ENCODE measurements around the gene PDAP1. TPM values are rescaled to one million over a fixed set of nuclear protein-coding genes. Genes with fewer than 3 reads are reported as not detected.

Gene PDAP1
- total and polyA plus RNA-seq, 2 of the 4 experiments (the other 2 are of a cell fraction): 40.3 to 193 TPM

- H3K4ac ChIP-seq (ENCODE audit: low read depth, low read length): no peak overlapping the region
- no peak overlapping the region for H2BK20ac ChIP-seq (ENCODE audit: low read depth, low read length)
- H3K56ac ChIP-seq (ENCODE audit: extremely low read depth, insufficient read depth, low read length): no peak overlapping the region
- 97% methylated on average over 5 of the region's 9 CpGs; no CpG with 5 or more reads in 1 of the 2 experiments for WGBS, 2 experiments (ENCODE audit: extremely low coverage in 2 of 2, insufficient read length in 1 of 2)
- CTCF ChIA-PET: interaction anchor here (0.6 kb wide), 1 partner anchor 24 kb away, joined by 4 read pairs; no protein-coding TSS in a partner anchor
- H3K14ac ChIP-seq (replicated peaks; ENCODE audit: low read depth, low read length): no peak overlapping the region
- no peak overlapping the region for H3K4me2 ChIP-seq (ENCODE audit: low read depth, low read length)
- H4K20me1 ChIP-seq (ENCODE audit: insufficient read depth, low read length): peaks cover 43% of the 10 kb centered on the region
- no peaks in the 10 kb centered on the region for H3K27me3 ChIP-seq (ENCODE audit: control insufficient read depth, insufficient read depth, low read length)
- BruUV-seq (replicated peaks): no TSS peak
- H2AFZ ChIP-seq (replicated peaks; ENCODE audit: low read length, poor library complexity): peak overlapping the region; percentile 21
- no peaks in the 10 kb centered on the region for H3K9me3 ChIP-seq (ENCODE audit: control insufficient read depth, insufficient read depth, low read length)
- no peaks in the 10 kb centered on the region; the same call in 1 of the 2 replicates for H3K9me1 ChIP-seq (ENCODE audit: insufficient read depth, low read length)
- H3K4me3 ChIP-seq (ENCODE audit: insufficient read depth, low read depth, low read length): no peak overlapping the region
- H2AK9ac ChIP-seq (replicated peaks; ENCODE audit: low read depth, low read length, poor library complexity): peak overlapping the region; percentile 24
- H3K23ac ChIP-seq (ENCODE audit: low read depth, low read length): no peak overlapping the region
- H3K79me1 ChIP-seq (ENCODE audit: low read depth in 1 of 2, low read length in 2 of 2): peaks cover 20 to 60% of the 10 kb centered on the region in 2 experiments
- POLR2A ChIA-PET (ENCODE audit: unreplicated experiment): no interaction called here
- no peaks in the 10 kb centered on the region for H3K4me1 ChIP-seq (ENCODE audit: control insufficient read depth, insufficient read depth, low read length)
- no peak overlapping the region for H3K9ac ChIP-seq (ENCODE audit: low read depth, low read length)
- no peak overlapping the region for H3K27ac ChIP-seq (ENCODE audit: insufficient read depth, low read length)
- no peak overlapping the region for H3K18ac ChIP-seq (ENCODE audit: low read depth, low read length)
- no peak for TF ChIP-seq POLR2A (IDR thresholded peaks at IDR 0.05; ENCODE audit: low read depth, low read length)
- TF ChIP-seq USF2 (IDR thresholded peaks at IDR 0.05; ENCODE audit: low read depth, low read length): no peak
- TF ChIP-seq CTCF (conservative IDR thresholded peaks at IDR 0.05; ENCODE audit: low read depth, low read length): 0 out of 2 replicates have a peak, but pooled peaks have one; percentile 27
- 0 out of 2 replicates have a peak, but pooled peaks have one; percentile 7 for TF ChIP-seq SMC3 (IDR thresholded peaks at IDR 0.05; ENCODE audit: low read depth, low read length)
- TF ChIP-seq RAD21 (IDR thresholded peaks at IDR 0.05; ENCODE audit: low read length): peak; percentile 42
- TF ChIP-seq NFE2L2 (IDR thresholded peaks at IDR 0.05; ENCODE audit: low read depth, low read length): no peak
- ATAC-seq (ENCODE audit: low read depth) (peak; percentile 49; the same call in 1 of the 2 replicates), DNase-seq (peak; percentile 37)
- in situ Hi-C loops (cut with MboI; ENCODE audit: low sequenced_read_pairs): no loop called here
- H2AK5ac ChIP-seq (ENCODE audit: low read depth, low read length): no peak overlapping the region
- dilution Hi-C loops (cut with HindIII; ENCODE audit: low sequenced_read_pairs, unreplicated experiment): no loop called here
- no peak overlapping the region for H4K8ac ChIP-seq (ENCODE audit: low read depth in 2 of 2, low read length in 2 of 2)
- peaks cover 35% of the 10 kb centered on the region for H3K36me3 ChIP-seq (ENCODE audit: control insufficient read depth, insufficient read depth, low read length)
- no peak overlapping the region for H4K91ac ChIP-seq (ENCODE audit: insufficient read depth, low read depth, low read length)
- intact Hi-C loops (cut with micrococcal nuclease): no loop called here
- H2BK15ac ChIP-seq (ENCODE audit: low read depth, low read length): no peak overlapping the region
- no peak overlapping the region for H4K5ac ChIP-seq (ENCODE audit: low read depth, low read length)
- H2BK5ac ChIP-seq (ENCODE audit: low read depth, low read length, poor library complexity, severe bottlenecking): no peak overlapping the region
- H2BK120ac ChIP-seq (ENCODE audit: low read depth, low read length): no peak overlapping the region
Observed at GRCh38 chr7:99386584-99387238, 21.7 kb downstream of the PDAP1 start.

All from IMR-90 (cell line).